SK-N-SH treated with all-trans-retinoic acid at 6 μM for 48 hours (cell line): ENCODE data around the gene STK40.

Experiments
- ARNTL ChIP-seq: fragments of 450-650 bp; formaldehyde crosslinking; IDR thresholded peaks from 2 replicates; pipeline ENCODE4 v1.5.0; 2020; ENCODE audit warnings: low read depth, mild to moderate bottlenecking, moderate library complexity, borderline replicate concordance
- POU6F1 ChIP-seq: fragments of 250-450 bp; sonication (Bioruptor Pico); IDR thresholded peaks from 2 replicates; pipeline ENCODE4 v1.8.0; 2021; ENCODE audit warnings: low read depth, mild to moderate bottlenecking, moderate library complexity, borderline replicate concordance
- RARB ChIP-seq: fragments of 250-450 bp; sonication (Bioruptor Pico); IDR thresholded peaks from 2 replicates; pipeline ENCODE4 v1.8.0; 2021; ENCODE audit warnings: mild to moderate bottlenecking, moderate library complexity
- SNAI2 ChIP-seq: fragments of 250-450 bp; sonication (Bioruptor Pico); IDR thresholded peaks from 2 replicates; pipeline ENCODE4 v1.5.0; 2020; ENCODE audit warnings: mild to moderate bottlenecking, moderate library complexity
- TSHZ2 ChIP-seq: fragments of 250-450 bp; sonication (Bioruptor Pico); IDR thresholded peaks from 2 replicates; pipeline ENCODE4 v1.5.0; 2020; ENCODE audit warnings: mild to moderate bottlenecking, moderate library complexity
- ZC3H10 ChIP-seq: fragments of 250-450 bp; sonication (Bioruptor Pico); IDR thresholded peaks from 2 replicates; pipeline ENCODE4 v1.5.1; 2021; ENCODE audit warnings: mild to moderate bottlenecking, moderate library complexity
- ZFP30 ChIP-seq: fragments of 450-650 bp; formaldehyde crosslinking; IDR thresholded peaks from 2 replicates; pipeline ENCODE4 v1.5.0; 2022; ENCODE audit warnings: mild to moderate bottlenecking, moderate library complexity
- ZNF565 ChIP-seq: fragments of 450-650 bp; formaldehyde crosslinking; conservative IDR thresholded peaks from 2 replicates; pipeline ENCODE4 v1.5.0; 2020; ENCODE audit warnings: low read depth, mild to moderate bottlenecking, moderate library complexity
- ZNF8 ChIP-seq: fragments of 450-650 bp; formaldehyde crosslinking; IDR thresholded peaks from 2 replicates; pipeline ENCODE4 v1.5.0; 2020; ENCODE audit warnings: mild to moderate bottlenecking, moderate library complexity
- TF ChIP-seq, protein P1 (sequence below): fragments of 250-450 bp; sonication (Bioruptor Pico); IDR thresholded peaks from 2 replicates; pipeline ENCODE4 v1.8.0; 2020; ENCODE audit warnings: mild to moderate bottlenecking, moderate library complexity, borderline replicate concordance
- TF ChIP-seq, protein P2 (sequence below): fragments of 250-450 bp; sonication (Bioruptor Pico); IDR thresholded peaks from 2 replicates; pipeline ENCODE4 v1.5.1; 2020; ENCODE audit warnings: low read depth, mild to moderate bottlenecking, moderate library complexity

- TF ChIP-seq, protein P1, sequence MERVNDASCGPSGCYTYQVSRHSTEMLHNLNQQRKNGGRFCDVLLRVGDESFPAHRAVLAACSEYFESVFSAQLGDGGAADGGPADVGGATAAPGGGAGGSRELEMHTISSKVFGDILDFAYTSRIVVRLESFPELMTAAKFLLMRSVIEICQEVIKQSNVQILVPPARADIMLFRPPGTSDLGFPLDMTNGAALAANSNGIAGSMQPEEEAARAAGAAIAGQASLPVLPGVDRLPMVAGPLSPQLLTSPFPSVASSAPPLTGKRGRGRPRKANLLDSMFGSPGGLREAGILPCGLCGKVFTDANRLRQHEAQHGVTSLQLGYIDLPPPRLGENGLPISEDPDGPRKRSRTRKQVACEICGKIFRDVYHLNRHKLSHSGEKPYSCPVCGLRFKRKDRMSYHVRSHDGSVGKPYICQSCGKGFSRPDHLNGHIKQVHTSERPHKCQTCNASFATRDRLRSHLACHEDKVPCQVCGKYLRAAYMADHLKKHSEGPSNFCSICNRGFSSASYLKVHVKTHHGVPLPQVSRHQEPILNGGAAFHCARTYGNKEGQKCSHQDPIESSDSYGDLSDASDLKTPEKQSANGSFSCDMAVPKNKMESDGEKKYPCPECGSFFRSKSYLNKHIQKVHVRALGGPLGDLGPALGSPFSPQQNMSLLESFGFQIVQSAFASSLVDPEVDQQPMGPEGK (CRISPR knock-in tag) = no peak
- TF ChIP-seq, protein P2, sequence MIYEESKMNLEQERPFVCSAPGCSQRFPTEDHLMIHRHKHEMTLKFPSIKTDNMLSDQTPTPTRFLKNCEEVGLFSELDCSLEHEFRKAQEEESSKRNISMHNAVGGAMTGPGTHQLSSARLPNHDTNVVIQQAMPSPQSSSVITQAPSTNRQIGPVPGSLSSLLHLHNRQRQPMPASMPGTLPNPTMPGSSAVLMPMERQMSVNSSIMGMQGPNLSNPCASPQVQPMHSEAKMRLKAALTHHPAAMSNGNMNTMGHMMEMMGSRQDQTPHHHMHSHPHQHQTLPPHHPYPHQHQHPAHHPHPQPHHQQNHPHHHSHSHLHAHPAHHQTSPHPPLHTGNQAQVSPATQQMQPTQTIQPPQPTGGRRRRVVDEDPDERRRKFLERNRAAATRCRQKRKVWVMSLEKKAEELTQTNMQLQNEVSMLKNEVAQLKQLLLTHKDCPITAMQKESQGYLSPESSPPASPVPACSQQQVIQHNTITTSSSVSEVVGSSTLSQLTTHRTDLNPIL = no peak
- TF ChIP-seq SNAI2 (CRISPR knock-in tag) (no peak), ZNF565 (CRISPR knock-in tag) (no peak), ZNF8 (CRISPR knock-in tag) (no peak), RARB (CRISPR knock-in tag) (no peak), POU6F1 (CRISPR knock-in tag) (no peak), TSHZ2 (no peak), ZC3H10 (CRISPR knock-in tag) (no peak), ZFP30 (CRISPR knock-in tag) (no peak), ARNTL (CRISPR knock-in tag) (no peak)
Measured at GRCh38 chr1:36382231-36382630, 3.5 kb downstream of the STK40 start.
